GM21825 (cell line): ENCODE data around the gene THTPA.
"Not testable (repeated sequence)": the region's sequence is repeated elsewhere in the genome, so short reads cannot be mapped to it uniquely, and the experiment has no call there.

ENCODE experiments used
- ATAC-seq: cut with Tn5 transposase; IDR thresholded peaks from one replicate; pipeline ENCODE4 v1.9.1; 2021; ENCODE audit warnings: mild to moderate bottlenecking, moderate library complexity; ENCODE audit not compliant: unreplicated experiment

THTPA gene

DNA sequence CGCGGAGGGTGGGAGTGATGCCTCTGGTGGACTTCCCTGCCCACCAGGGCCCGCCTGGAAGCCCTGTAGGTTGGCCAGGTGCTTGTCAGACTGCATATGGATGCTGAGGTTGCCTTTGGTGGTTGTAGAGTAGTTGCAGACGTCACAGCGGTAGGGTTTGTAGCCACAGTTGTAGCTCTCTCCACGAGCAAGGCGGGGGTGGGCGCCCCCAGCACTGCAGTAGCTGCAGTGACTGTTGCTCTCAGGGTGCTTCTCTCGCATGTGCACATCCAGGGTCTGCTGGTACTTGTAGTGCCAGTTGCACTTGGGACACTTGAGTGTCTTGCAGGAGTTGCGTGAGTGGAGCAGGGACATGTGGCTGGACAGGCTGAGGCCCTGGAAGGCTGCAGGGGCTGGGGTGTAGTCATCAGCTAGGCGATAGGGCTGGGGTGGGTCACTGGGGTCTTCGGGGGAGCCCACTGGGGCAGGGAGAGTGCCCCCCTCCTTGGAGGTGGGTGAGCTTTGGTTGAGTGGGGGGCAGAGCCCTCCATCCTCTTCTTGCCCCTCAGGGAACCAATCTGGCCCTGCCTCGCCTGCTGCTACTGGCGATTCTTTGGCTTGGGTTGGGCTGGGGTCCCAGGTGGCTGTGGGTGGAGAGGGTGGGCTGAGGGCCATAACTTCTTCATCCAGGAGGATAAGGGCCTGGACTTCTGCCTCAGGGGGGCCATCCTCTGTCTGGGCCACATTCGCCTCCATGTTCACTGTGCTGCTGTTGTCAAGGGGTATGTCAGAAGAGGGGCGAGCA, 22.2 kb upstream of the THTPA start:
- no peak for ATAC-seq

DNA sequence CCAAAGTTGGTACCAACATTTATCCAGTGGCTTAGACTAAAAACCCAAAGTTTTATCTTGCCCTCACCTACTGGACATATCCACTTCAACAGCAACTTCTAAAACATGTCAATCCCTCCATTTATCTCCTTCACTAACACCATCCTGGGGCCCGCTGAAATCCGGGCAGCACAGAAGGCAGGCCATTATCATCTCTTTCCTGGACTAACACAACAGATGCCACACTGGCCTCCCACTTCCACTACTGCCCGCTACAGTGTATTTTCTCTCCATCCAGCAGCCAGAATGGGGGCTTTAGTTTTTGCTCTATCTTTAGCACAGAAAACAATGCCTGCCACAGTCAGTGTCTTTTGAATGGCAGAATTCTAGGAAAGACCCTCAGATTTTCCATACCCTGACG, 20.1 kb upstream of the THTPA start:
- ATAC-seq: no peak

DNA sequence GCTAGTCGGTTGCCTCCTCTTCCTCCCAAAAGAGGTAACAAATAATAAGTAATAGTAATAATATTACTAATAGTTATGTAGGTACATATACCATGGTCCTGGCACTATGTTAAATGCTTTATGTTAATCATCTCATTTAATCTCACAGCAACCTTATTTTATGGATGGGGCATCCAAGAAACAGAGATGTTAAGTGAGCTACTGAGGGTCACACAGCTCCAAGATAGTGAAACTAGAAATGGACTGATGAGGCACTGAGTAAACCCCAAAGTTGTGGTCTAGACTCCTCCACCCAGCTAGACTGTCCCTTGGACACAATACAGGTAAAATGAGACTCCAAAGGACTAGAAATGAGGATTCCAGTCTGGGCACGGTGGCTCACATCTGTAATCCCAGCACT, 19.6 kb upstream of the THTPA start:
- no peak for ATAC-seq

DNA sequence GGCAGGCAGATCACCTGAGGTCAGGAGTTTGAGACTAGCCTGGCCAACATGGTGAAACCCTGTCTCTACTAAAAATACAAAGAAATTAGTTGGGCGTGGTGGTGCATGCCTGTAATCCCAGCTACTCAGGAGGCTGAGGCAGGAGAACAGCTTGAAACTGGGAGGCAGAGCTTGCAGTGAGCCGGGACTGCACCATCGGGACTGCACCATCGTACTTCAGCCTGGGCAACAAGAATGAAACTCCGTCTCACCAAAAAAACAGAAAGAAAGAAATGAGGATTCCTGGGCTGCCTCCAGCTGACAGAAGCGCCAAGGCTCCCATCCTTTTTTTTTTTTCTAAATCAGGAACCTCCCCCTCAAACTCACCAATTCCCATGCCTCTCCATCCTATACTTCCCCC, 19.2 kb upstream of the THTPA start:
- not testable (repeated sequence) for ATAC-seq

DNA sequence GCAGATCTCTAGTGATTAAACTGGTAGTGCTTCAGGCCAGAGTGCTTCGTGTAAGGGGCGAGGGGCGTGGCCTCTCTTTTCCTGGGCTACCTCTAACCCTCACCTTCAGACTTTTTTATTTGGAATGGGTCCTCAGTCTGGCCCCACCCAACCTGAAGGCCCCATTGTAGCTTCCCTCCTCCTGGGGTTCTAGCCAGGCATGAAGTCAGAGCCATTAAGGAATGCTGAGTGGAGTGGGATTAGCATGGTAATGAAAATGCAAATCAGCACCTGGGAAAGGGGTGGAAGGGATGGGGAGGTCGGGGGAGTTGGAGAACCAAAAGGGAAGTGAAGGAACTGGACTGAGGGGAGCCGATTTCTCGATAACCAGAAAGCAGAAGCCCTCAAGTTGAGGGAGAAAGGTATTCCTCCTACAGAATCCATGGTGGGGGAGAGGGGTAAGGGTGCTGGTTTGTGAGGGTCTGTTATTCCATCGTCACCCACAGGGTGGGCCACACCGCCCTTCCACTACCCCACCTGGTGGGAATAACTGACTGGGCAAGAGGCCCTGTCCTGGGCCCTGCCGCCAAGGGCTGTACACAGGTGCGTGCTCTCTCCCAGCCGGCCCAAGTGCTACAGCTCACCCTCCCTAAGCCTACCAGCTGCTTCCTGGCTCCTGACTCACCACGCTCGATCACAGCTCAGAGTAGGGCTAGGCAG, 18.6 kb upstream of the THTPA start:
- no peak for ATAC-seq

DNA sequence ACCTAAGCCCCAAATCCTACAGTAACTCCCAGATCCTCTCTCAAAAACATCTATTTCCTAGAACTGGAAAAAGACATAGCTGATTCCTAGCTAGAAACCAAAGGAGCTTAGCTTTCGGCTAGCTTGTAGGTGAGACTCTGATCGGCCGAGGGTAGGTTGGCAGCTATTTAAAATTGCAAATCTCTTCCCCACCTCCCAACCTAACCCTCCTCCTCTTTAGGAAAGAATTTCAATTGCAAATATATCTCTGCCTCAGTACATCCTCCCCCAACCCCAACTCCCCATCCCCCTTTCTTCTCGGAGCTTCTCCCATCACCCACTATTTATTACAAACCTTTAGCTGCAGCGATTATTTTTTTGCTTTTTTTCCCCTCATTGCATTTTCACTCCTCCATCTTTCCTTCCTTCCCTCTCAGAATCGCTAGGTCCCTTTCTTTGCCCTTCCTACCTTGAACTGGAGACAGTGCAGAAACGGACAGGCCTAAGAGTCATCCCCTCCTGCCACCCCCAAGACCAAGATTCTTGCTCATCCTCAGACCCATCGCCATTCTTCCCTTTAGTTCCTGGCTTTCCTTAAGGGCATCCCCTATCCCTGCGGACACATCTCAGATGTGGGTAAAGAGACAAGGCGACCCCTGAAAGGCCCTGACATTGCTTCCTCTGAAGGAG, 17.9 kb upstream of the THTPA start:
- ATAC-seq: no peak

DNA sequence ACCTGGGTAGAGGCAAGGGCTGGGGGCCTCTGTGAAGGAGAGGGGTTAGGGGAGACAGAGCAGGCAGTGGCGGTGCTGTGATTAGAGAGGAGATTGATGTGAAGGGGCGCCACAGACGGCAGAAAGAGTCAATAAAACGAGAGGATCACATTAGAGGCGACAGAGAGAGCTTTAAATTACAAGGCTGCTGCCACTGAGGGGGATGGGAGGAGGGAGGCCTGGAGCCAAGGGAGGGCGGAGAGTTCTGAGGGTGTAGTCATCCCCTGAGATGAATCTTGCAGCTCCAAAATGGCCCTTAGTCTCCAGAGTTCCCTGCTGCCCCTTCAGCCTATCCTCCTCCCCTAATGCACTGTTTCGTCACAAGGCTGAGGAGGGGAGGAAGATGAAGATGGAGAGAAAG, 17.3 kb upstream of the THTPA start:
- no peak for ATAC-seq

DNA sequence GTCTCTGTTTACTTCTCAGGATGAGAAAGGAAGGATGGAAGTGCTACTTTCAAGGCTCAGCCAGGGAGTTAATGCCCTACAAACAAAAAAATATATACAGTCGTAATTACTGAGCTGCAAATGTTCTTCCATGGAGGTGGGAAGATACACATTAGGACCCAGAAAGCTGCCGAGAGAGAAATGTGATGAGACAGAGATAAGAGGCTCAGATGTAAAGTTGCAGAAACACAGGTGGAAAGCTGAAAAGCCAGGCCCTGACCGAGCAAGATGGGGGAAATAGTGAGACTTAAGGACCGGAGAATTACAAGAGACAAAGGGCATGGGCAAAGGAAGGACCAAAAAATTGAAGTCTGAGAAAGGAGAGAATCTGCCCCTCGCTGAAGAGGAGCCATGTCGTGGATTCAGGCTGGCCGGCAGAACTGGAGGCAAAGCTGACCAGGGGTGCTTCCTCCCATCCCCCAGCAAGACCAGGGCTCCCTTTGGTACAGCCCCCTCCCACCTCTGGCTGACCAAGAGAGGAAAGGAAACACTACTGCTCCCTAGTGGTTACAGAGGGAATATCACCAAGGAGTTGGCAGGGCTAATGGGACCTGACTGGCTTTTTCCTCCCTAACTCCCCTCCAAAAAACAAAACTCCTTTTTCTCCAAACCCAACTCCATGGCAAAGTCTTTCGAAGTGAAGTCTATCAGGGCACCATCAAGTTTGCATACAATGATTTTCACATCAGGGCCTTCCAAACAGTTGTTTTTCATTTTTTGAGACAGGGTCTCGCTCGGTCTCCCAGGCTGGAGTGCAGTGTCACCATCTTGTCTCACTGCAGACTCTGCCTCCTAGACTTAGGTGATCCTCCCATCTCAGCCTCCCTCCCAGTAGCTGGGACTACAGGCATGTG, 16.6 kb upstream of the THTPA start:
- no peak for ATAC-seq

DNA sequence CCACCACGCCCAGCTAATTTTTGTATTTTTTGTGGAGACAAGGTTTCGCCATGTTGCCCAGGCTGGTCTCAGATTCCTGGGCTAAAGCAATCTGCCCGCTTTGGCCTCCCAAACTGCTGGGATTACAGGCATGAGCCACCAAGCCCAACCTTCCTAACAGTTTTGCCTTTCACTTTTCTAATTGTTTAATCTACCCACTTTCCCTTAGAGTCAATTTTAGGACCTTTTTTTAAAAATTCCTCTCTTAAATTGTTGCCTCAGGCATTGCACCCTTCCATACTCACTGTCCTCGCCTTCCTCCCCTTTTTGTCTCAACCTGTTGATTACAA, 16.0 kb upstream of the THTPA start:
- ATAC-seq: no peak

DNA sequence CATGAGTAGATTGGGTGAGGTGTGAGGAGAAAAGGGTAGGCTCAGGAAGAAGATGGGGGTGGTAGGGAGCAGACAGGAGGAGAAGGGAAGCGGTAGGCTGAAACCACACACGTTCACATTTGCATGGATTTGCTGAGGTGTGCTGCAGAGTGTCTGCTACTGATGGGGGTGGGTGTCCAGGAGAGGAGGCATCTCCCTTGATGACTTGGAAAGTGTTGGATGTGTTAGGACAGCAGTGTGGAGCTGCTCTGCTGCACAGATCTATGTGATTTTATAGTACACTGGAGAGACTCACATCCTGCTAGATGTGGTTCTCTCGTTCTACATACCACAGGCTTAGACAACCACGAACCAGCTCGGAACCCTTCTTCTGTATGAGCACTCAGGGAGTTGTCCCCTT, 13.8 kb upstream of the THTPA start:
- ATAC-seq: no peak

DNA sequence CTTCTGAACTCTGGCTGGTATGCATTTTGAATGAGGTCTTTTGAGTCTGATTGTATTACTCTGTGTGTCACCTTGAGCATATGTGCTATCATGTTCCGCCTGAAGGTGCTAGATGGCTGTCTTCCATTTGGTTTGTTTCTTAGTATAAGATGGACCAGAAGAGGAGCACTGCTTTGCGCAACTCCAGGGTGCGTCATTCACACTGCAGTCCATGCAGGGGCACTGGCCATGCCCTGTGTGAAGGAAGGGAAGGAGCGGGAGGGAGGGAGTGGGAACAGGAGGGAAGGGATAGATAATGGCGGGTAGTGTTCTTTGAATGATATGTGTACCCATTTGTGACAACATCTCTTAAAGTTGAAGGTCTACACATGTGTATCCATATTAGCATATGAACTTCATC, 12.7 kb upstream of the THTPA start:
- no peak for ATAC-seq

DNA sequence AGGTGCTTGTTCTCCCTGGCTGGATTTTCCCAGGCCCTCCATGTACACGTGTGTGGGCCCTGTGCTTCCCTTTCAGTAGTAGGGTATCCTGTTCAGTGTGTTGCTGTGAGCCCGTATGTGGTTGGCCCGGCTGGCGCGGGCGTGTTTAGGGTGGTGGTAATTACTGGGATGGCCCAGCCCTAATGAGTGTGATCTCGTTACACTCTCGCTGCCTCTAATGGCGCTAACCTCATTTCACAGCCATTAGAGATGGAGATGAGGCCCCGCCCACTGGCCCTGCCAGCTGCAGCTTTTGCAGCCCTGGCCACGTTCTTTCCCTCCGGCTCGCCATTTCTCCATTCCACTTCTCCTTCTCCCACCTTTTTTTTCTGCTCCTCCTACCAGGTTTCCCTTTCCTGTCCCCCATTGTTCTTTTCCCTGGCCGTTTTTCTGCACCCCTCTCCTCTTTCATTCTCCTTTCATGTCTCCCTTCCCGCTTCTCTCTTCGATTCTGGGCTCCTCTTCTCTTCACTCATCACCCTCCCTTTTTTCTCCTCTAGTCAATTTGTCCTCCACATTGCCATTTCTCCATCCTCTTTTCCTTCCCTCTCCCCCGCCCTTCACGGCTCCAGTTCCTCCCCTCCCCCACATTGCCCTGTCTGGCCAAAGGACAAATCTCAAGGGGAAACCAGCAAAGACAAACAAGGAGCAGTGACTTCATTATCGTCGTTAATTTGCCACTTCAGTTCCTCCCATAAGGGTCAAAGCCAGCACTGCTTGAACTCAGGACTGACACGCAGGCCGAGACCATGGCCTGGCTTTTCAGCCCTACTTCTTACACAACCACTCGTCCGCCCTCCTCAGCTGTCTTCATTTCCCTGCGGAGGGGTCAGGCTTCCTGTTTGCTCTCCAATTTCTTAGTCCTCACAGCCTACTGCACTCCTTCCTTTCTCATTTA, 11.3 kb upstream of the THTPA start:
- ATAC-seq: no peak

DNA sequence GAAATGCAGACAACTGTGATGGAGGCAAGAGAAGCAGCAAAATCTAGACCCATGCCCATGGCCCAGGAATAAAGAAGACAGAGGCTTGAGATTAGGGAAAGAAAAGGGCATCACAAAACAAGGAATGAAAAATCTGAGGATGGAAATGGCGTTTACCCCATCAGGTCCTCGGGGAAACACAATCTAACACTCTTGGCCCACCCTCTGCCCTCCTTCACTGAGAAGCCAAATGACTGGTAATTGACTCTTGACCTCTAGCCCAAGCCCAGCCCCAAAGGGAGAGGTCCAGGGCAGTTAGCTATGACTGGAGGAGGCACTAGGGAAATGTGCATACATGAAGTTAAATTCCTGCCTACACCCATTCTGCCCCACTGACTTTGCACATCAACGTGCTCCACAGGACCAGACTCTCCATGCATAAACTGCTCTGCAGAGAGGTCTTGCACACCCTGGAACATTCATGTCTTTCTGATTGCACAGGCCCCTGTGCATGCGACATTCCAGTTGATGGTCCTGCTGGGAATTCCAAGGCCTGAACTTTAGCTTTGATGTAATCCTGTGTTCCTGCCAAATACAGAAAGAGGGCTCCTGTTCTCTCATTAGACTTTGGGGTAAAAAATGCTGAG, 10.2 kb upstream of the THTPA start:
- no peak for ATAC-seq

DNA sequence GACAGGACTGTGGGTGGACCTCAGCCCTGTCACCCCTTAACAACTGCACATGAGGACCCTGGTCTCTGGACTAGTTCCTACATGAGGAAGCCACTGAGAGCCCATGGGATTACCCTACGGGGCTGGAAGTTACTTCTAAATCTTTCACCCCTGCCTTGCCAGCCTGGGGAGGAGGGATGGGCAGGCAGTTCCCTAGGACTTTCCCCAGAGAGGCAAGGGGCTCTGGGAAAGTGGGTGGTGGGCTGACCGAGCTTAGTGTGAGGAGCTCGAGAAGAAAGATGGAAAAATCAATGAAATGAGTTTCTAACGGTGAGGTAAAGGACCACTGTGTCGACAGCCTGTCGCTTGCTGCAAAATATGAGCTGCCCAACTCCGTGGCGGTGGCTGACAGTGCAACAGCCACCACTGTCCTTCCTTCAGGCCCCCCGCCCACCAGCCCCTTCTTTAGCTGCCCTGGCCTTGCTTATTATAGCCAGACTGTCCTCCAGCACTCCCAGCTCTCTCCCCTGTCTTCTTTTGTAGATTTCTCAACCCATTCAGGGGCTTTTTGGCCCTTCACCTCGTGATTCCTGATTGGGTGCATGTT, 9.5 kb upstream of the THTPA start:
- no peak for ATAC-seq

DNA sequence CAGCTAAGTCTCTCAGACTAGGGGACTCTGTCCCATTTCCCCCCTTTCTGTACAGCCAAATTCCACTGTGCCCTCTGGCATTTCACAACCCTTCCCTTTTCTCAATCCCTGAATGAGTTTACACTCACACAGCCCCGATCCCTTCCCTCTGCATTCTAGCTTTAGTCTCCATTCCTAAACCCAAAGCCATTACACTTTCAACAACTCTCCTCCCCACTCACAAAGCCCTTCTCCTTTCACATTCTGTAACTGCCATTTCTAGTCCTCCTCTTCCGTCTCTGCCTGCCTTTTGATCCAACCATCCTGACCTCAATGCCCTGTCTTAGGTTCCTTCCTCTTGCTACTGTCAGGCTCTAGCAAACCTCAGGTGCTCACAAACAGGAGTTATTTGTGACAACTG, 8.1 kb upstream of the THTPA start:
- ATAC-seq: no peak

DNA sequence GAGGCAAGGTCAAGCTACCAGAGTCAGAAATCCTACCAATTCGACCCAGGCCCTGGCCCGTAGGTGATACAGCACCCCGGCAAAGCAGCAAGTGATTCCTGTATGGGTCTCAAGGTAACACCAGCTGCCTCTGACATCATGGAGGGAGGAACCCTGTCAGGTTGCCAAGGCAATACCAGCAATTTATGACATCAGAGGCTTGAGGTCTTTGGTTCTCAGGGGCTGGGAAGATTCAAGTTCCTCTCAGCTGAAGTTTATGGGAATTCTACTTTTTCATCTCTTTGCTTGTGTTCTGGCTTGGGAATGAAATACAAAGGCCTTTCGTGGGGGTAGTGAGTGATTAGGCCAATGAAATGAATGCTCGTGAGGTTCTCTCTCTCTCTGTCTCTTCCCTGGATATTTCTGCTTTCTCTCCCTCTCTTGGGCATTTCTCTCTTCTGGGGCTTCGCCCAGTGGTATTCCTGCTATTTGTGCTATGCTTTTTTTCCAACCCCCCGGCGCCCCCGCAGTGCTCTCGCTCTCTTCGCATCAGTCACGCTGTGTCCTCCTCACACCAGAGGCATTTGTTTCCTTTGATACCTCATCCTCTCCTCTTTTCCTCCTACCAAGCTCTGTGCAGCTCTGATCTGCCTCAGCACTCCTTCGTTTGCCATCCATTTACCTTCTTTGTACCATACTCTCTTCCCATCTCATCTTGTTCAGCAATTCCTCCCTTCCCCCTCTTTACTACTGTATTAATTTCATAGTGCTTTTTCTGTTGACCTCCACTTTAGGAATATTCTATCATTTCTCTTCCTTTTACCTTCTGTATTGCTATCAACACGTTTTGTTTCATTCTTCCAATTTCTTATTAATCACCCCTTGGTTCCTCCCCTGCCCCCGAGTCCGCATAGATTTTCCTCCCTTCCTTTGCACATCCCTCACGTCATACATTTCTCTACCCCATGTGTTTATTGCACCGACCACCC, 7.4 kb upstream of the THTPA start:
- no peak for ATAC-seq

DNA sequence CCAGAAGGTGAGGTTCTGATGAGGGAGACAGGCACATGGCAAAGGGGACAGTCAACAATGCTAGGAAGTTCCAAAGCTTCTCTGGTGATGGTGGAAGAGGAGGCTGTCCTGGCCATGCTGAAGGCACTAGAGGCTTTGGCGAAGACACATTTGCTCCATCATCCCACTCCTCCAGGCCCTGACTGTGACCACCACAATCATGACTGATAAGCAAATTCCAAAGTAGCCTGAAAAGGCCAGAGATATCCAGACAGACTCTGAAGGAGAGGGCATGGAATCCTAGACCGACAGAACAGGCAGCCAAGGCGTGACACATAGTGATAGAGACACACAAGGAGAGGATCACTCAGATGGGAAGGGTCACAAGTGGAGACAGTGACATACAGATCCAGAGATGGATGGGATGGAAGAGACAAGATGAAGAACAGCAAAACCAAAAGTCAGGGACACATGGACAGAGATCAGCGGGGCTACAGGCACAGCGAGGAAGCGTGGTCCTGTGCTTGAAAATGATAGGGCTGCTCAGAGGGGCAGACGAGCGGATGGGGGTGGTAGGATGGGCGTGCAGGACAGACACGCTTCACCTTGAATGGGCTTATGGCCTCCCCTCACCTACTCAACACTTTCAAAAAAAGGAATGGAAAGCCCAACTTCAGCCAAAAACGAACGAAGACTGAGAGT, 5.8 kb upstream of the THTPA start:
- ATAC-seq: no peak

DNA sequence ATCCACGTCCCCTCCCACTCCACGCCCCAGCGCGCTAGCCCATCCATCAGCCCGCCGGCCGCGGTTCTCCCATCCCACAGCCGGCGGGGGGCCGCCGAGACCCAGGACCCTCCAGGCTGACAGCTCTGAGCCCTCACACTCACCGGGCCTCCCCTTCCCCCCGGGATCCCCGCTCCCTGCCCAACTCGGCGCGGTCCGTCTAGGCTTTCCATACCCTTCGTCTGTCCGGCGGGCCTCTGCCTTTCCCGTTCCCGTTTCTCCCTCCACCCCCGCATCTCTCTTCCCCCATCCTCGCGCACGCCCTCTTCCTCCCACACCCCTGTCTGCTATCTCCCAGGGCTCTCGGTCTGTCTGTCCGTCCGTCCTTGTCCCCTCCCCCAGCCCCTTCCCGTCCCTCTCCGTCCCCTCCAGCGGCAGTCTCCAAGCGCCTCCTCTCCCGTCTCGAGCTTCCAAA, 5.2 kb upstream of the THTPA start:
- no peak for ATAC-seq
